Measurements from ENCODE around the gene ZCCHC13. TPM values are rescaled to one million over a fixed set of nuclear protein-coding genes. Genes with fewer than 3 reads are reported as not detected.

The ZCCHC13 gene
- total RNA-seq, 1 experiment from 2014 or later: not detected

GRCh38 chrX:74351760-74352159 is 47.8 kb downstream of the ZCCHC13 start:
- Histone ChIP-seq H3K27ac (ENCODE audit: low read length) (no peak overlapping the region), H3K4me2 (ENCODE audit: low read depth, low read length, poor library complexity, severe bottlenecking) (no peak overlapping the region), H3K9me2 (replicated peaks; ENCODE audit: insufficient read depth, low read length) (no peaks in the 10 kb centered on the region), H3K9ac (ENCODE audit: low read length) (no peak overlapping the region), H3K4me3 (ENCODE audit: low read length) (no peak overlapping the region), H3K79me2 (ENCODE audit: low read length) (no peaks in the 10 kb centered on the region), H3K27me3 (ENCODE audit: low read length) (no peaks in the 10 kb centered on the region), H3K4me1 (ENCODE audit: low read length) (no peaks in the 10 kb centered on the region), H4K20me1 (ENCODE audit: insufficient read depth, low read depth, low read length) (no peaks in the 10 kb centered on the region), H3K9me3 (ENCODE audit: low read length) (no peaks in the 10 kb centered on the region), H2AFZ (ENCODE audit: low read length) (0 out of 2 replicates have a peak overlapping the region, but pooled peaks have one; percentile 30), H3K36me3 (ENCODE audit: insufficient read depth, low read length) (no peaks in the 10 kb centered on the region)
- DNase-seq: no peak

GRCh38 chrX:74353984-74354383 is 50.0 kb downstream of the ZCCHC13 start:
- H2AFZ ChIP-seq (ENCODE audit: low read length): no peak overlapping the region
- no peaks in the 10 kb centered on the region for H3K79me2 ChIP-seq (ENCODE audit: low read length)
- no peak overlapping the region for H3K4me2 ChIP-seq (ENCODE audit: low read depth, low read length, poor library complexity, severe bottlenecking)
- no peak for DNase-seq
- H3K9me3 ChIP-seq (ENCODE audit: low read length): no peaks in the 10 kb centered on the region
- H3K36me3 ChIP-seq (ENCODE audit: insufficient read depth, low read length): no peaks in the 10 kb centered on the region
- no peaks in the 10 kb centered on the region for H3K27me3 ChIP-seq (ENCODE audit: low read length)
- no peaks in the 10 kb centered on the region for H4K20me1 ChIP-seq (ENCODE audit: insufficient read depth, low read depth, low read length)
- no peak overlapping the region for H3K9ac ChIP-seq (ENCODE audit: low read length)
- H3K4me3 ChIP-seq (ENCODE audit: low read length): no peak overlapping the region
- no peak overlapping the region for H3K27ac ChIP-seq (ENCODE audit: low read length)
- no peaks in the 10 kb centered on the region for H3K9me2 ChIP-seq (replicated peaks; ENCODE audit: insufficient read depth, low read length)
- H3K4me1 ChIP-seq (ENCODE audit: low read length): no peaks in the 10 kb centered on the region

Small RNA genes within 50 kb of the gene (small RNA-seq; reads per million reads assigned to genes)
- gene AC004386.2 (not detected), gene MIR374A (12.6 reads per million, percentile 93 among the genes with 10 or more reads in this experiment), gene MIR545 (0.20 reads per million), gene RF02119 (not detected), gene RF02120 (not detected), gene RF02121 (not detected), gene RF02122 (not detected), gene RF02123 (not detected)

Other genes with a start within 250 kb of the ZCCHC13 start
- gene SLC16A2, start 117.3 kb downstream of the ZCCHC13 start, total RNA-seq (2014; rRNA removed; shearing (Covaris generic); ENCODE audit: low replicate concordance): 0.79 TPM in 1 of 2 replicates, not detected in the other